HepG2 (cell line): ENCODE results near the gene NUFIP2. TPM values are rescaled to one million over a fixed set of nuclear protein-coding genes. Genes with fewer than 3 reads are reported as not detected.
A peak's percentile ranks its signal among the peaks of the same experiment; 100 is the strongest.

Source experiments
- ATAC-seq: fragments of 200-7000 bp; cut with Tn5 transposase; 3 replicates; pipeline ENCODE4 v1.9.1; 2020; ENCODE audit warnings: mild to moderate bottlenecking, moderate library complexity
- BruUV-seq: library from RNA; stranded (reverse); fragments of 400-500 nt; replicated peaks from 2 replicates; lab custom pipeline; 2021; lab: Mats Ljungman, UMichigan
- CTCF ChIA-PET: fragments of 300-600 bp; formaldehyde crosslinking; extraction: SDS; loops from one replicate; lab custom pipeline; 2021; ENCODE audit warnings: low total read pairs, inconsistent platforms, low intra/inter-chr PET ratio; lab: Yijun Ruan, JAX
- POLR2A ChIA-PET: fragments of 350-600 bp; sonication (Branson Sonifier 250); formaldehyde crosslinking; loops from one replicate; lab custom pipeline; 2020; ENCODE audit warnings: antibody characterized with exemption, inconsistent platforms; lab: Yijun Ruan, JAX
- DNase-seq: peaks from one replicate; pipeline ENCODE4 v3.0.0-alpha.2; 2015; ENCODE audit warnings: low spot score
- FAIRE-seq: peaks from 3 replicates; lab custom pipeline; 2011; peaks lifted over from hg19 to GRCh38; lab: Jason Lieb, UNC
- H2AFZ ChIP-seq: one replicate; pipeline ENCODE4 v1.6.1; 2011; ENCODE audit warnings: low read length, inconsistent platforms
- H3K27ac ChIP-seq: fragments of 300-600 bp; 3 replicates; pipeline ENCODE4 v1.8.0; 2011; ENCODE audit warnings: mixed run types, mild to moderate bottlenecking, mixed read lengths, low read length, inconsistent platforms; ENCODE audit not compliant: insufficient read depth; ENCODE audit errors: extremely low read length
- H3K27me3 ChIP-seq, 2 experiments: fragments of 200-600 bp in 1 of 2; 2 replicates in 1 of 2; 3 replicates in 1 of 2; pipeline versions ENCODE4 v1.6.0 to v1.8.0; 2011; ENCODE audit warnings: low read length in 2 of 2, mild to moderate bottlenecking in 2 of 2, moderate library complexity in 2 of 2, inconsistent platforms in 1 of 2; ENCODE audit not compliant: insufficient read depth in 2 of 2, control insufficient read depth in 1 of 2
- H3K36me3 ChIP-seq, 2 experiments: fragments of 200-600 bp in 1 of 2; replicated peaks in 1 of 2; 2 replicates in 1 of 2; 3 replicates in 1 of 2; pipeline versions ENCODE4 v1.5.1 to v1.8.0; 2011; ENCODE audit warnings: low read length in 2 of 2, inconsistent platforms in 1 of 2; ENCODE audit not compliant: insufficient read depth in 2 of 2, control insufficient read depth in 1 of 2
- H3K4me1 ChIP-seq: 2 replicates; pipeline ENCODE4 v1.5.1; 2012; ENCODE audit warnings: low read length, inconsistent platforms; ENCODE audit not compliant: insufficient read depth
- H3K4me2 ChIP-seq: 2 replicates; pipeline ENCODE4 v1.6.0; 2011; ENCODE audit warnings: low read depth, low read length, inconsistent platforms
- H3K4me3 ChIP-seq, 3 experiments: fragments of 200-600 bp in 1 of 3; sonication (generic), shearing (Covaris generic) in 1 of 3; replicated peaks in 1 of 3; 2 replicates each; pipeline ENCODE4 v1.5.1; 2011 to 2016; ENCODE audit warnings: low read length in 3 of 3, inconsistent platforms in 2 of 3, low read depth in 2 of 3, mild to moderate bottlenecking in 2 of 3, control low read depth in 1 of 3, mixed read lengths in 1 of 3; ENCODE audit not compliant: insufficient read depth in 1 of 3
- H3K79me2 ChIP-seq: one replicate; pipeline ENCODE4 v1.6.1; 2011; ENCODE audit warnings: low read length, inconsistent platforms; ENCODE audit not compliant: insufficient read depth
- H3K9ac ChIP-seq: 2 replicates; pipeline ENCODE4 v1.6.0; 2011; ENCODE audit warnings: mild to moderate bottlenecking, low read depth, low read length, inconsistent platforms; ENCODE audit not compliant: insufficient read depth
- H3K9me3 ChIP-seq: 2 replicates; pipeline ENCODE4 v1.5.1; 2012; ENCODE audit warnings: mild to moderate bottlenecking, low read length
- H4K20me1 ChIP-seq: 2 replicates; pipeline ENCODE4 v1.6.0; 2011; ENCODE audit warnings: inconsistent platforms, mild to moderate bottlenecking, low read length, moderate library complexity; ENCODE audit not compliant: insufficient read depth
- ASH2L ChIP-seq: fragments of 300-600, 200-600 bp; sonication (generic); IDR thresholded peaks from 2 replicates; pipeline ENCODE4 v1.7.0; 2017; ENCODE audit warnings: low read depth, mild to moderate bottlenecking, moderate library complexity, mixed read lengths, low read length; ENCODE audit not compliant: insufficient read length
- CC2D1A ChIP-seq: sonication (generic); formaldehyde crosslinking; IDR thresholded peaks from 2 replicates; pipeline ENCODE4 v1.8.1; 2023; ENCODE audit warnings: mild to moderate bottlenecking, missing genetic modification reagents
- CREB1 ChIP-seq, 2 experiments: fragments of 450-650 bp in 1 of 2; IDR thresholded peaks; 2 replicates each; pipeline ENCODE4 v1.6.1; 2016 to 2017; ENCODE audit warnings: control low read depth in 1 of 2, mild to moderate bottlenecking in 1 of 2, missing compliant biosample characterization in 1 of 2, missing genetic modification characterization in 1 of 2
- DR1 ChIP-seq: sonication (generic); formaldehyde crosslinking; IDR thresholded peaks from 2 replicates; pipeline ENCODE4 v1.8.0; 2021; ENCODE audit warnings: mild to moderate bottlenecking, missing genetic modification reagents, inconsistent platforms
- ESRRA ChIP-seq: sonication (generic); formaldehyde crosslinking; IDR thresholded peaks from 2 replicates; pipeline ENCODE4 v1.5.1; 2020; ENCODE audit warnings: mild to moderate bottlenecking, low read depth, missing genetic modification reagents
- HMG20A ChIP-seq: IDR thresholded peaks from 2 replicates; pipeline ENCODE4 v1.6.1; 2016; ENCODE audit warnings: borderline replicate concordance
- HNRNPK ChIP-seq: fragments of 200-400 bp; formaldehyde crosslinking; IDR thresholded peaks from 2 replicates; pipeline ENCODE4 v1.6.1; 2018; ENCODE audit warnings: low read length, low read depth, moderate library complexity, mild to moderate bottlenecking; ENCODE audit not compliant: poor library complexity, severe bottlenecking
- MEIS2 ChIP-seq: sonication (generic); formaldehyde crosslinking; IDR thresholded peaks from 2 replicates; pipeline ENCODE4 v1.9.0; 2021; ENCODE audit warnings: mild to moderate bottlenecking, missing genetic modification reagents
- NONO ChIP-seq, 2 experiments: fragments of 450-650 bp in 1 of 2; sonication (generic) in 1 of 2; formaldehyde crosslinking in 1 of 2; IDR thresholded peaks in 1 of 2; conservative IDR thresholded peaks in 1 of 2; 2 replicates each; pipeline versions ENCODE4 v1.6.1 to v1.8.0; 2017 to 2022; ENCODE audit warnings: mild to moderate bottlenecking in 1 of 2, missing genetic modification reagents in 1 of 2, moderate library complexity in 1 of 2
- PHF5A ChIP-seq: IDR thresholded peaks from one replicate; pipeline ENCODE4 v1.6.1; 2018; ENCODE audit warnings: low read depth, missing genetic modification reagents; ENCODE audit not compliant: unreplicated experiment
- SNAPC5 ChIP-seq: sonication (generic); formaldehyde crosslinking; IDR thresholded peaks from 2 replicates; pipeline ENCODE4 v1.8.1; 2023; ENCODE audit warnings: mild to moderate bottlenecking, missing genetic modification reagents, borderline replicate concordance
- SRY ChIP-seq: sonication (generic); formaldehyde crosslinking; IDR thresholded peaks from 2 replicates; pipeline ENCODE4 v1.8.0; 2022; ENCODE audit warnings: mild to moderate bottlenecking, missing genetic modification reagents
- SUZ12 ChIP-seq: fragments of 150-350 bp; IDR thresholded peaks from 2 replicates; pipeline ENCODE4 v1.6.1; 2014; ENCODE audit warnings: low read depth, low read length
- ZKSCAN5 ChIP-seq: sonication (generic); formaldehyde crosslinking; IDR thresholded peaks from 2 replicates; pipeline ENCODE4 v1.5.1; 2020; ENCODE audit warnings: mild to moderate bottlenecking, missing genetic modification reagents
- ZNF18 ChIP-seq: sonication (generic); formaldehyde crosslinking; IDR thresholded peaks from 2 replicates; pipeline ENCODE4 v1.8.0; 2022; ENCODE audit warnings: mild to moderate bottlenecking, missing genetic modification reagents; ENCODE audit not compliant: insufficient replicate concordance
- ZNF556 ChIP-seq: sonication (generic); formaldehyde crosslinking; IDR thresholded peaks from 2 replicates; pipeline ENCODE4 v1.4.0; 2020; ENCODE audit warnings: mild to moderate bottlenecking, missing genetic modification reagents, borderline replicate concordance
- ZNF558 ChIP-seq: sonication (generic); formaldehyde crosslinking; IDR thresholded peaks from 2 replicates; pipeline ENCODE4 v1.9.0; 2022; ENCODE audit warnings: mild to moderate bottlenecking, missing genetic modification reagents, borderline replicate concordance
- ZNF563 ChIP-seq: sonication (generic); formaldehyde crosslinking; IDR thresholded peaks from 2 replicates; pipeline ENCODE4 v1.8.0; 2022; ENCODE audit warnings: mild to moderate bottlenecking, moderate library complexity, missing genetic modification reagents
- ZSCAN5A ChIP-seq: sonication (generic); formaldehyde crosslinking; IDR thresholded peaks from 2 replicates; pipeline ENCODE4 v1.8.0; 2022; ENCODE audit warnings: mild to moderate bottlenecking, missing genetic modification reagents, borderline replicate concordance
- WGBS: methylation state at CpG from one replicate; pipeline ENCODE4 v1.1.6; 2017; ENCODE audit warnings: low lambda C conversion rate; 5-methylcytosine and 5-hydroxymethylcytosine counted together
- in situ Hi-C: cut with HindIII; loops from 2 replicates; pipeline ENCODE4 v1.10.0; 2017; ENCODE audit warnings: low pct_unique_long_range_greater_than_20kb; ENCODE audit not compliant: extremely low pct_ligation_motif_present
- intact Hi-C: fragments of 100-400 bp; cut with micrococcal nuclease; formaldehyde crosslinking; loops from one replicate; pipeline ENCODE4 v1.10.0; 2022; ENCODE audit not compliant: unreplicated experiment
- polyA plus RNA-seq, 8 experiments: library from polyadenylated mRNA; depleted of rRNA in 3 of 8; stranded (reverse) in 7 of 8; unstranded in 1 of 8; fragments of >200 nt; fragmentation: Illumina TruSeq in 4 of 8; extraction: Trizol in 4 of 8; gene quantifications; 2 replicates each; pipeline versions ENCODE4 v1.2.1 to v1.2.3, GENCODE V29; 2011 to 2016; ENCODE audit warnings: low read depth in 4 of 8, missing spikeins in 1 of 8, mixed read lengths in 1 of 8; ENCODE audit not compliant: insufficient read depth in 1 of 8
- total RNA-seq, 5 experiments: library from RNA; depleted of rRNA; stranded (reverse); fragments of >200 nt; fragmentation: Illumina TruSeq; extraction: Trizol; gene quantifications; 2 replicates each; pipeline ENCODE4 v1.2.3, GENCODE V29; 2016; ENCODE audit warnings: low read depth in 1 of 5
- TF ChIP-seq, protein P1 (sequence below): IDR thresholded peaks from 2 replicates; pipeline ENCODE4 v1.6.1; 2016; ENCODE audit warnings: missing genetic modification reagents, missing compliant biosample characterization

The NUFIP2 gene
- total and polyA plus RNA-seq, 2 of the 13 experiments (the other 11 are each of a cell fraction or from before 2014, with no cell fraction given): 10.3 to 30.8 TPM

- TF ChIP-seq MEIS2 (no peak), CREB1 (IDR thresholded peaks at IDR 0.05) (no peak), CREB1 (CRISPR knock-in tag; IDR thresholded peaks at IDR 0.05) (peak; percentile 50), ZNF18 (CRISPR knock-in tag) (no peak), PHF5A (CRISPR knock-in tag) (no peak)
Measured at GRCh38 chr17:29291163-29291752, 2.7 kb downstream of the NUFIP2 start (continued).

DNA sequence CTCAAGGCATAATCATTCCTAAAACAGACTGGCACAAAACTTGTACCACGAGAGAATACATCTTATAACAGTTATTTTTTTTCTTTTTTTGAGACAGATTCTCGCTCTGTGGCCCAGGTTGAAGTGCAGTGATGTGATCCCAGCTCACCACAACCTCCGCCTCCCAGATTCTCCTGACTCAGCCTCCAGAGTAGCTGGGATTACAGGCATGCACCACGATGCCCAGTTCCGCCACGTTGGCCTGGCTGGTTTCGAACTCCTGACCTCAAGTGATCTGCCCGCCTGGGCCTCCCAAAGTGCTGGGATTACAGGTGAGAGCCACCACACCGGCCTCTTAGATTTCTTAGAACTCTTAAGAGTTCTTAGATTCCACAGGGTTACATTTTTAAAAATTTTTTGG lies 4.1 kb downstream of the NUFIP2 start:
- 97% methylated on average over 9 of the region's 9 CpGs for WGBS
- POLR2A ChIA-PET: no interaction called here
- intact Hi-C loops: loop anchor here (2.0 to 10.0 kb wide), 4 partner anchors 38 to 275 kb away; partner anchors contain the start of genes ABHD15 and TP53I13
- in situ Hi-C loops: no loop called here
- CTCF ChIA-PET: no interaction called here
- Histone ChIP-seq H4K20me1 (peaks cover 67% of the 10 kb centered on the region), H3K4me1 (peaks cover 45% of the 10 kb centered on the region), H3K9ac (no peak overlapping the region), H3K27ac (no peak overlapping the region), H3K27me3 (no peaks in the 10 kb centered on the region; a peak in 1 of 5 replicates), H3K36me3 (peaks cover 8 to 47% of the 10 kb centered on the region in 2 experiments), H3K4me2 (peak overlapping the region; percentile 16), H3K4me3 (peak overlapping the region in 1 of 3 experiments; percentile 17; a peak in 1 of 6 replicates), H3K9me3 (no peaks in the 10 kb centered on the region), H2AFZ (no peak overlapping the region), H3K79me2 (peaks cover 78% of the 10 kb centered on the region)
- BruUV-seq: no TSS peak
- ATAC-seq (no peak), DNase-seq (no peak), FAIRE-seq (no peak)
- TF ChIP-seq SRY (no peak), HMG20A (CRISPR knock-in tag) (no peak), SNAPC5 (no peak), ZKSCAN5 (CRISPR knock-in tag) (no peak), ESRRA (CRISPR knock-in tag) (no peak), CC2D1A (CRISPR knock-in tag) (no peak), HNRNPK (no peak), ZSCAN5A (no peak), SUZ12 (no peak), ZNF563 (CRISPR knock-in tag) (no peak), DR1 (CRISPR knock-in tag) (no peak), ASH2L (no peak), ZNF558 (CRISPR knock-in tag) (no peak), ZNF556 (no peak), NONO (IDR thresholded peaks at IDR 0.05) (no peak), NONO (CRISPR knock-in tag; conservative IDR thresholded peaks at IDR 0.05) (no peak)
- TF ChIP-seq, protein P1, sequence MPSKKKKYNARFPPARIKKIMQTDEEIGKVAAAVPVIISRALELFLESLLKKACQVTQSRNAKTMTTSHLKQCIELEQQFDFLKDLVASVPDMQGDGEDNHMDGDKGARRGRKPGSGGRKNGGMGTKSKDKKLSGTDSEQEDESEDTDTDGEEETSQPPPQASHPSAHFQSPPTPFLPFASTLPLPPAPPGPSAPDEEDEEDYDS (CRISPR knock-in tag): no peak
